Uterus (tissue), 2 donors: ENCODE measurements around the gene SAMD4A.

Source experiments
- CTCF ChIP-seq, 4 experiments: fragments of 200-600 bp in 2 of 4; fragments of 450-650 bp in 2 of 4; sonication (generic) in 2 of 4; IDR thresholded peaks; one replicate each; pipeline ENCODE4 v1.5.1; 2016 to 2019; ENCODE audit warnings: antibody characterized with exemption in 4 of 4, mild to moderate bottlenecking in 2 of 4, moderate library complexity in 1 of 4
- POLR2A ChIP-seq, 2 donors: fragments of 450-650 bp; IDR thresholded peaks; one replicate each; pipeline ENCODE4 v1.6.1; 2016; ENCODE audit warnings: antibody characterized with exemption in 2 of 2, mild to moderate bottlenecking in 1 of 2, moderate library complexity in 1 of 2

GRCh38 chr14:54759982-54760585 is 193.2 kb downstream of the SAMD4A start:
- TF ChIP-seq CTCF (IDR thresholded peaks at IDR 0.05) (no peak), POLR2A (IDR thresholded peaks at IDR 0.05) (no peak)
